ENCODE data around the gene GNB3.

The GNB3 gene

DNA sequence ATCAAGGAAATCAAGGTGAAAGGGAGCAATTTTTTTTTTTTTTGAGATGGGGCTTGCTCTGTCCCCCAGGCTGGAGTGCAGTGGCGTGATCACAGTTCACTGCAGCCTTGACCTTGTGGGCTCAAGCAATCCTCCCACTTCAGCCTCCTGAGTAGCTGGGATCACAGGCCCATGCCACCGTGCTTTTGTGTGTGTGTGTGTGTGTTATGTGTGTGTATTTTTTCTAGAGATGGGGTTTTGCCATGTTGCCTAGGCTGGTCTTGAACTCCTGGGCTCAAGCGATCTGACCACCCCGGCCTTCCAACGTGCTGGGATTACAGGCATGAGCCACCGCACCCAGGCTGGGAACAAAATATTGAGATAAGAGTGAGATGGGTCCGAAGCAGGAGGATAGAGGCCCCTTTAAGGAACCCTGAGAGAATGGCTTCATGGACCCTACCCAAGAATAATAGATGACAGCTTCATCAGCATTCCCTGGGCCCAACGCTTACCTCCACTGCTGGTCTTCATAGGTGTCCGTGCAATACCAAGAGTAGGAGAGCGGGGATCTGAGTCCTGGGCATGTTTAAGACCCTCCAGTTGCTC, 9.3 kb downstream of the GNB3 start:
- Mint-ChIP-seq H3K9me3 (no peaks in the 10 kb centered on the region), H3K36me3 (ENCODE audit: low read depth) (peaks cover 36% of the 10 kb centered on the region), H3K27me3 (ENCODE audit: low read depth) (no peaks in the 10 kb centered on the region), H3K27ac (peak overlapping the region in 1 of 3 experiments; percentile 34), H3K4me1 (peaks cover 44% of the 10 kb centered on the region), H3K4me3 (peak overlapping the region; percentile 87 to 91 (median 91))
- TF ChIP-seq, protein P1, sequence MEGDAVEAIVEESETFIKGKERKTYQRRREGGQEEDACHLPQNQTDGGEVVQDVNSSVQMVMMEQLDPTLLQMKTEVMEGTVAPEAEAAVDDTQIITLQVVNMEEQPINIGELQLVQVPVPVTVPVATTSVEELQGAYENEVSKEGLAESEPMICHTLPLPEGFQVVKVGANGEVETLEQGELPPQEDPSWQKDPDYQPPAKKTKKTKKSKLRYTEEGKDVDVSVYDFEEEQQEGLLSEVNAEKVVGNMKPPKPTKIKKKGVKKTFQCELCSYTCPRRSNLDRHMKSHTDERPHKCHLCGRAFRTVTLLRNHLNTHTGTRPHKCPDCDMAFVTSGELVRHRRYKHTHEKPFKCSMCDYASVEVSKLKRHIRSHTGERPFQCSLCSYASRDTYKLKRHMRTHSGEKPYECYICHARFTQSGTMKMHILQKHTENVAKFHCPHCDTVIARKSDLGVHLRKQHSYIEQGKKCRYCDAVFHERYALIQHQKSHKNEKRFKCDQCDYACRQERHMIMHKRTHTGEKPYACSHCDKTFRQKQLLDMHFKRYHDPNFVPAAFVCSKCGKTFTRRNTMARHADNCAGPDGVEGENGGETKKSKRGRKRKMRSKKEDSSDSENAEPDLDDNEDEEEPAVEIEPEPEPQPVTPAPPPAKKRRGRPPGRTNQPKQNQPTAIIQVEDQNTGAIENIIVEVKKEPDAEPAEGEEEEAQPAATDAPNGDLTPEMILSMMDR (IDR thresholded peaks at IDR 0.05; ENCODE audit: unreplicated experiment in 3 of 3) = no peak

DNA sequence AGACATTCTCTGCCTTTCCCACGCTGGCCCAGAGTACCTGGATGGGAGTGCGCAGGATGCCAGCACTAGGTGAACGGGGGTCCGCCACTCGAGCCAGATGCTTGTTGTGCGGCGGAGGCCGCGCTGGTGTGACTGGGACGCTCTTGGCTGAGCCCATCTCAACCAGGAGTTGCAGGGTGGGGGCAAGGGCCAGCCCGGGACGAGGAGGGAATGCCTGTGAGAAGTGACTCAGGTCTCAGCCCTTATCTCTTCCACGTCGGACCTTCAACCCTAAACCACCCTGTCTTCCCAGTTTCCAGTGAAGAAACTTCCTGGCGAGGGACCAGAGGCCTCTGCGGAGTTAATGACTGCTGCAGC, 10.0 kb downstream of the GNB3 start:
- Mint-ChIP-seq H3K36me3 (ENCODE audit: low read depth) (peaks cover 35% of the 10 kb centered on the region), H3K27ac (peak overlapping the region; percentile 75 to 97 (median 96)), H3K27me3 (ENCODE audit: low read depth) (no peaks in the 10 kb centered on the region), H3K4me1 (peaks cover 44% of the 10 kb centered on the region), H3K9me3 (no peaks in the 10 kb centered on the region), H3K4me3 (peak overlapping the region; percentile 87 to 91 (median 91))
- TF ChIP-seq, protein P1 (IDR thresholded peaks at IDR 0.05; ENCODE audit: unreplicated experiment in 3 of 3) = no peak

DNA sequence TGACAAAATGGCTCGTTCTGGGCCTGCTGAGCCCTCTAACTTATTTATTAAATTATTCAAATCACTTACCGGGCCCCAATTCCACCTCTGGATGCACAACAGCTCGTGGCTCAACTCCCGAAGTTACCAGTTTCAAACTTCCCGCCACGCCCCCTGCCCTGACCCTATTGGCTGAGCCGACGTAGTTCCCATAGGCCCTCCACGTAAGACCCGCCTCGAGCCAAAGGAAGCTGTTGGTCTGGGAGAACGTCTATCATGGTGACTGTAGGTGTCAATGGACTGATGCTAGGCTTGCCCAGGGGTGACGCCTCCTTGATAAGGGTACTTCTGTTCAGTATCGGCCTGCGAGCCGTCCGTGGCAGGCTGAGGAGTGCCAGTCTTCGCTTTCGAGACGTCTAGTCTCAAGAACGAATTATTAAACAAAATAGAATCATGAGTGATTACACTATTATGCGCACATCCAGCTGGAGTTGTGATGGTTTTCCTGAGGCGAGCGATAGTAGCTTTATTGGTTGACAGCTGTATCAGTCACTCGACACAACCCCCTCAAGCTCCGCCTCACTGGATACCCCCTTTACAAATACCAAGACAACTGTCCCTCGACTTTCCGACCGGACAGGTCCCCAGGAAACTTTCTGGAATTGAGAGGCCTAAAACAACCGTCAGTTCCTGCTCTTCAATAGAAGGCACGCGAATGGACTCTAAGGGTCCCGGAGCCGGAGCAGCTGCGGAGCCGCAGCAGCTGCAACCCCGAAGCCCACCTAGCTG, 10.6 kb downstream of the GNB3 start, which contains the start of gene CDCA3:
Gene CDCA3, minus strand, starts transcription at position 134 of the 768 bp plus-strand sequence. CDS start 334 bp downstream, outside the sequence.
- H3K9me3 Mint-ChIP-seq = no peaks in the 10 kb centered on the region
- H3K27me3 Mint-ChIP-seq (ENCODE audit: low read depth) = no peaks in the 10 kb centered on the region
- H3K36me3 Mint-ChIP-seq (ENCODE audit: low read depth) = peaks cover 33% of the 10 kb centered on the region
- TF ChIP-seq, protein P1 (IDR thresholded peaks at IDR 0.05; ENCODE audit: unreplicated experiment in 3 of 3) = no peak
- peaks cover 44% of the 10 kb centered on the region for H3K4me1 Mint-ChIP-seq
- peak within 1 kb of the TSS; percentile 87 to 91 (median 91) for H3K4me3 Mint-ChIP-seq
- H3K27ac Mint-ChIP-seq = peak within 1 kb of the TSS; percentile 75 to 97 (median 96)

DNA sequence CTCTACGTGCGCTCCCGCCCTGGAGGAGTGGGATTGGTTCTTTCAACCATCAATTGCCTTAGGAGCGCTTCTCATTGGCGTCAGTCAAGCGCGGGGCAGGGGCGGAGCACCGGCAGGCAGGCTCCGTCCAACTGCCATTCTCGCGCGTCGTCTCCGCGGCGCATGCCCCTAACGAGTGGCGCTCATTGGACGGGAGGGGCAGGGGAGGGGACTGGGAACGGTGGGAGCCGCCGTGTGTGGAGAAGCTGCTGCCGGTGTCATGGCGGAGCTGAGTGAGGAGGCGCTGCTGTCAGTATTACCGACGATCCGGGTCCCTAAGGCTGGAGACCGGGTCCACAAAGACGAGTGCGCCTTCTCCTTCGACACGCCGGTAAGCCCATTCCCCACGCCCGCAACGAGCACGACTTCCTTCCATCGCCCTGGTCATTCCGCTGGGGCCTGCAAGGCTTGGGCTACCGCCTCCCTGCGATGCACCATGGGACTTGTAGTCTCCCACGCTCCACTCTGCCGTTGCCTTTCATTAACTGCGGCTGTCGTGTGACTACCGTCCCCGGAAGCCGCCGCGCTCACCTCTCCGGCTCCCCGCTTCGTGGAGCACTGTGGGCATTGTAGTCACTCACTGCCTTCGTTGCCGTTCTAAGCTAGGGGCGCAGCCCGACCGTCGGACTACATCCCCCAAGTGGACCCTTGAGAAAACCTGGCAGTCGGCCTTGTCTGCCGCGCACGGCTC, 11.4 kb downstream of the GNB3 start, which contains the start of gene USP5:
Gene USP5, plus strand, starts transcription at position 230 of the 730 bp plus-strand sequence. Its CDS starts 30 bp downstream, at position 260.
- H3K36me3 Mint-ChIP-seq (ENCODE audit: low read depth) = peaks cover 32% of the 10 kb centered on the region
- H3K4me1 Mint-ChIP-seq = peaks cover 44% of the 10 kb centered on the region
- TF ChIP-seq, protein P1 (IDR thresholded peaks at IDR 0.05; ENCODE audit: unreplicated experiment in 3 of 3) = no peak
- H3K27ac Mint-ChIP-seq = peak within 1 kb of the TSS; percentile 75 to 97 (median 96)
- no peaks in the 10 kb centered on the region for H3K9me3 Mint-ChIP-seq
- no peaks in the 10 kb centered on the region for H3K27me3 Mint-ChIP-seq (ENCODE audit: low read depth)
- peak within 1 kb of the TSS; percentile 87 to 91 (median 91) for H3K4me3 Mint-ChIP-seq

DNA sequence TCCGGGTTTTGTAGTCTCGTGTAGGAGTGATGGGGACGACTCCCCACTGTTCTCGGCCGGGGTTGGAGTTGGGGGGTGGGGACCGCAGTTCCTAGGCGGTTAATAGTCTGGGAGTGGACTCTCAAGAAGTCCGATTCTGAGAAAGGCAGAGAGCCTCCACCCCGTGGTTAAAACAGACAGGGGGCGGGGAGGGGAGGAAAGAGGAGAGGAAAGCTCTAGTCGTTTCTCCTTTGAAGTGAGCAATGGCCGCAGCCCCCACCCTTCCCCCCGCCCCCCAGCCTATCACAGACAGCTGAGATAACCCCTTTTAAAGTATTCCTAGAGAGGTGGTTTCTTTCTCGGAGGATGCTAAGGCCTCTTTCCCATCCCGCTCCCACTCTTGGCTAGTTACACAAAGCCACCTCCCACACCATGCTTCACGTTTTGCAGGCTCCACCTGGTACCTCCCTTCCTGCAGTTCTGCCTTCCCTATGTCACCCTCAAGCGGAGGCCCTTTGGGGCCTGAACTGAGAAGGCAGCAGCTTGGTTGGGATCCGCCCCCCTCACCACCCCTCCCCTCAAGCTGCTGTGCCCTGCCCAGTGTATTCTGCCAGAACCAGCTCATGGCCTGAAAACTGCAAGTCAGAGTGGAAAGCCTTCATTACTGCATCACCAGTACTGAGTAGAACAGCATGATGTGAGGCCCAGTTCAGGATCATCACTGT, 12.1 kb downstream of the GNB3 start:
- Mint-ChIP-seq H3K9me3 (no peaks in the 10 kb centered on the region), H3K36me3 (ENCODE audit: low read depth) (peaks cover 32% of the 10 kb centered on the region), H3K27me3 (ENCODE audit: low read depth) (no peaks in the 10 kb centered on the region), H3K4me3 (peak overlapping the region; percentile 87 to 91 (median 91)), H3K27ac (peak overlapping the region; percentile 75 to 97 (median 96)), H3K4me1 (peaks cover 39% of the 10 kb centered on the region)
- TF ChIP-seq, protein P1 (IDR thresholded peaks at IDR 0.05; ENCODE audit: unreplicated experiment in 3 of 3) = no peak
